ENCODE measurements around the gene DONSON.

Gene DONSON

DNA sequence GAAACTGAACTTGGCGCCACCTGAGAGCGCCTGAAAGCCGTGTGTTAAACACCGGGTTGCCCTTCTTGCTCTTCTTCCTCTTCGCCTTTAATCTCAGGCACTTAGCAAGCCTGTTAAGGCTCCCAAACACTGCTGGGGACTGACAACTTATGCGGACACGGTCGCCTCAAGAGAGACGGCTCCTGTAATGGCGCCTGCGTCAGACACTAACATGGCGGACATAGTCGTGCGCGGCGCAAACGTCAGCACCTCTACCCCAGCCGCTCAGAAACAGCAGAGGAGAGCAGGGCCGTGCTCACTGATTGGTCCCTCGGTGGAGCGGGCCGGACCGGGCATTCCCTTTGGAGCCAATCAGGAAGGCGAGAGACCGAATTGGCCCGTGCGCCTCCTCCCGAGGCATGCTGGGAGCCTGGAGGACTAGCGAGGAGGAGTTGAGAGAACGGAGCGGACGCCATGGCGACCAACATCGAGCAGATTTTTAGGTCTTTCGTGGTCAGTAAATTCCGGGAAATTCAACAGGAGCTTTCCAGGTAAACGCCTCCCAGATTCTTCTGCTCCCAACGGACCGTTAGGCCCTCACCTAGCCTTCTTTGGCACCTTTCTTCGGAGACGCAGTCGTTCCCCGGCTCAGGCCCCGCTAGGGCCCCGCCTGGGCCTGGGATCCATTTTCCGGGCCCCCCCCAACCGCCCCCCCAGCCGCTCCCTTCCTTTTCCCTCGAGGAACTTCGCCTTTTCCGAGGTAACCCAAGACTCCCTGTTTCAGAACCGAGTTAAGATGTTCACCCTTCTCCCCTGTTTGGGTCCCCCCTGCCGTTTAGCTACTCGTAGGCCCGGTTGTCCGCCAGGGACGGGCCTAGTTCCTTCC, 45.6 kb downstream of the DONSON start, which contains the start of gene SON:
Gene SON (plus strand): TSS at position 399 of the 865 bp plus-strand sequence. CDS start 55 bp downstream, at position 454.
- peak; percentile 96 for DNase-seq (ENCODE audit: low read depth)
- peak within 1 kb of the TSS; percentile 76 for H3K4me3 ChIP-seq (ENCODE audit: control insufficient read depth, low read depth, low read length)
- TF ChIP-seq, protein P1, sequence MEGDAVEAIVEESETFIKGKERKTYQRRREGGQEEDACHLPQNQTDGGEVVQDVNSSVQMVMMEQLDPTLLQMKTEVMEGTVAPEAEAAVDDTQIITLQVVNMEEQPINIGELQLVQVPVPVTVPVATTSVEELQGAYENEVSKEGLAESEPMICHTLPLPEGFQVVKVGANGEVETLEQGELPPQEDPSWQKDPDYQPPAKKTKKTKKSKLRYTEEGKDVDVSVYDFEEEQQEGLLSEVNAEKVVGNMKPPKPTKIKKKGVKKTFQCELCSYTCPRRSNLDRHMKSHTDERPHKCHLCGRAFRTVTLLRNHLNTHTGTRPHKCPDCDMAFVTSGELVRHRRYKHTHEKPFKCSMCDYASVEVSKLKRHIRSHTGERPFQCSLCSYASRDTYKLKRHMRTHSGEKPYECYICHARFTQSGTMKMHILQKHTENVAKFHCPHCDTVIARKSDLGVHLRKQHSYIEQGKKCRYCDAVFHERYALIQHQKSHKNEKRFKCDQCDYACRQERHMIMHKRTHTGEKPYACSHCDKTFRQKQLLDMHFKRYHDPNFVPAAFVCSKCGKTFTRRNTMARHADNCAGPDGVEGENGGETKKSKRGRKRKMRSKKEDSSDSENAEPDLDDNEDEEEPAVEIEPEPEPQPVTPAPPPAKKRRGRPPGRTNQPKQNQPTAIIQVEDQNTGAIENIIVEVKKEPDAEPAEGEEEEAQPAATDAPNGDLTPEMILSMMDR (IDR thresholded peaks at IDR 0.05; ENCODE audit: control insufficient read depth, insufficient read depth, low read depth, low read length, missing control alignments): no peak

DNA sequence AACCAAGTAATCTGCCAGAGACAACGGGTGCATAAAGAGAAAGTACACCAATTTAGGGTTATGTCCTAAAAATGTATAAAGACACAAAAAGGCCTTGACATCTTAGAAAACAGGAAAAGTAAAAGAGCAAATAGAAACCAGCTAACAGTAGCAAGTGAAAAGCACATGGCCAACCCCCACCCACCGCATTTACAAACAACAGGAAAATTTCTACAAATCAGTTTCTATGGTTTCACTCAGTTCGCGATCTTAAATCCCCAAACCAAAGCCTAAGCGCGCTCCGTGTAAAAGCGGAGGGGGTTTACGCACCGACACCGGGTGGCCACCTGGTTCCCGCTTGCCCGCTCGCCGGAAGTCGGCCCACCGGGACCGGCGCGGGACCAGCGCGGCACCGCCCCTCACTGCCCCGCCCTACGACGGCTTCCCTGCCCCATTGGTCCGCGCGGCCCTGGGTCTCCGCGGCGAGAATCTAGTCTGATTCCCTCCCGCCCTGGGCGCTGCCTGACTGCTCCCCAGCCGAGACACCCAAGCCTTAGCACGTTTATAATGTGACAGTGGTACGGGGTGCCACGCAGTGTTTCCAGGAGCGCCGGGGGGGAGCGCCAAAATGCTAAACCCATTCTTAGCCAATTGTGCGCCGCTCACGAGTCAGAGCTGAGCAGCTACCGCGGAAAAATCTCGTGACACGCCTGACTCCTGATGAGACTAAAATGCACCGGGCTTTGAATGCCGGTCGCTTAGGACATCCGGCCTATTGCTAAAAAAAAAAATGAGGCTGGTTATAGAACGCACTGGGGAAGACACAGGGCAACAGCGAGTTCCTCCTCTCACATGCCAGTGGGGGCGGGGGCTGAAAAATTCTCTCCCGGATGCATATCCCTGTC, 46.5 kb downstream of the DONSON start, which contains the start of gene GART:
Gene GART (minus strand): TSS at position 362 of the 884 bp plus-strand sequence. CDS start 2,802 bp downstream, outside the sequence.
- H3K4me3 ChIP-seq (ENCODE audit: control insufficient read depth, low read depth, low read length): peak within 1 kb of the TSS; percentile 76
- TF ChIP-seq, protein P1 (IDR thresholded peaks at IDR 0.05; ENCODE audit: control insufficient read depth, insufficient read depth, low read depth, low read length, missing control alignments): no peak
- DNase-seq (ENCODE audit: low read depth): no peak

- TF ChIP-seq, protein P1 (IDR thresholded peaks at IDR 0.05; ENCODE audit: control insufficient read depth, insufficient read depth, low read depth, low read length, missing control alignments): no peak
- peak overlapping the region; percentile 76 for H3K4me3 ChIP-seq (ENCODE audit: control insufficient read depth, low read depth, low read length)
- DNase-seq (ENCODE audit: low read depth): no peak
Observed at GRCh38 chr21:33541105-33541711, 47.3 kb downstream of the DONSON start.

DNA sequence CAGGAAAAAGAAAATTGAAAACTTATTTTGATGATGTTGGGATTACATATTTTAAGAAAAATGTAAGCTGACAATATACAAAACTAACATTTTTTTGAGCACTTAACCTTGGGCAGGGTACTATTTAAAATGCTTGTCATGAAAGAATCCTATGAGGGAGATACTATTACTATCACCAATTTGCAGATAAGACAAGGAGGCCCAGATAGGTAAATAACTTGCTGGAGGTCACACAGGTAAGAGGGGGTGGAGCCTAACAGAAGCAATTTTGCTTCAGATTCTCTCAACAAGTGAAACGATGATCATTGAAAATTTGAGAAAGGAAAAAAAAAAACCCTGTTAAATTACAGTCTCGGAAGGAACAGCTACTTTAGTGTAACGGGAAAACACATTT, 47.8 kb downstream of the DONSON start:
- DNase-seq (ENCODE audit: low read depth): no peak
- no peak overlapping the region for H3K4me3 ChIP-seq (ENCODE audit: control insufficient read depth, low read depth, low read length)

GRCh38 chr21:33539616-33540015, 48.9 kb downstream of the DONSON start:
- no peak overlapping the region for H3K4me3 ChIP-seq (ENCODE audit: control insufficient read depth, low read depth, low read length)
- DNase-seq (ENCODE audit: low read depth): no peak
- TF ChIP-seq, protein P1 (IDR thresholded peaks at IDR 0.05; ENCODE audit: control insufficient read depth, insufficient read depth, low read depth, low read length, missing control alignments): no peak

More for the DNA sequence above, 47.8 kb downstream of the DONSON start:
- TF ChIP-seq, protein P1 (IDR thresholded peaks at IDR 0.05; ENCODE audit: control insufficient read depth, insufficient read depth, low read depth, low read length, missing control alignments): no peak

DNA sequence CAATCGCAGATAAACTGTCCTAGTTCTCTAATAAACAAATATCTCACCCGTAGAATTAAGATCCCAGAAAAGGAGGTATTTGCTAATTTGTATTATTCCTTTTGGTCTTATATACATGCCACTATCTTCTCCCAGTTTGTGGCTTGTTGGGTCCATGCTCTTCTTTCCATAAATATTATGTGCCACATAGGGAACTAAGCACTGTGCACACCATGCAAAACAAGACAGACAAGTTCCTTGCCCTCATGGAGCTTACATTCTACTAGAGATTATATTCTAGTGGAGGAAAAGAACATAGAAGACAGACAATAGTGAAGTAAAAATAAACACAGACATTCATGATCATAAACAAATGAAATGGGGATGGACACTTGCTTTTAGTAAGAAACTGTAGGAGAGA, 51.3 kb downstream of the DONSON start:
- TF ChIP-seq, protein P1 (IDR thresholded peaks at IDR 0.05; ENCODE audit: control insufficient read depth, insufficient read depth, low read depth, low read length, missing control alignments): no peak
- no peak for DNase-seq (ENCODE audit: low read depth)

More for the DNA sequence above, 51.3 kb downstream of the DONSON start:
- no peak overlapping the region for H3K4me3 ChIP-seq (ENCODE audit: control insufficient read depth, low read depth, low read length)

Data from AG09309 (cell line).